ENCODE data around the gene NAGPA. TPM values are rescaled to one million over a fixed set of nuclear protein-coding genes. Genes with fewer than 3 reads are reported as not detected.

Gene NAGPA
- polyA plus RNA-seq, 1 donor (not counting 4 experiments of a cell fraction or from before 2014, with no cell fraction given): 5.0 TPM

DNA sequence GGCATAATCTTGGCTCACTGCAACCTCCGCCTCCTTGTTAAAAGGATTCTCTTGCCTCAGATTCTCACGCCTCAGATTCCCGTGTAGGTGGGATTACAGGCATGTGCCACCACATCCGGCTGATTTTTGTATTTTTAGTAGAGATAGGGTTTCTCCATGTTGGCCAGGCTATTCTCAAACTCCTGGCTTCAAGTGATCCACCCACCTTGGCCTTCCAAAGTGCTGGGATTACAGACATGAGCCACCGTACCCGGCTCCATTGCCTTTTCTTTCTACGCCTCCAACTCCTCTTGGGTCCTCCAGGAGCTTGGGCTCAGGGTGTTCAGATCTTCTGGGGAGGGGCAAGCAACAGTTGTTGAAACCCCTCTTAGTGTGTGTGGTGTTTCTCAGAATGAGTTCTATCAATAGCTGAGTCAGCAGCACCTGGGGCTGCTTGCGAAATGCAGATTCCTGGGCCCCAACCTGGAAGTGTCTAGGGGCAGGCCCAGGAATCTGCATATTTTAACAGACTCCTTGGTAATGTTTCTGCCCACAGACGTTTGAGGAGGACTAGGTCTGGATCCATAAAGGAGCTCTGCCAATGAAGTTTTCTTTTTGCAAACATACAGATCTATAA is 44.2 kb downstream of the NAGPA start:
- no peaks in the 10 kb centered on the region for H4K20me1 ChIP-seq (ENCODE audit: control insufficient read depth, extremely low read depth, insufficient read depth, low read length)
- no peak overlapping the region for H3K4me3 ChIP-seq (ENCODE audit: control insufficient read depth in 2 of 3, extremely low read depth in 1 of 3, insufficient read depth in 2 of 3, low read depth in 1 of 3, low read length in 3 of 3)
- no peak overlapping the region for H2AFZ ChIP-seq (ENCODE audit: control insufficient read depth, low read length)
- no peak overlapping the region for H3K4me2 ChIP-seq (ENCODE audit: control insufficient read depth, extremely low read depth, insufficient read depth, low read depth, low read length)
- DNase-seq (ENCODE audit: low read depth, low spot score): no peak
- no peak for FAIRE-seq
- H3K79me2 ChIP-seq (ENCODE audit: control insufficient read depth, insufficient read depth, low read length): no peaks in the 10 kb centered on the region
- no peaks in the 10 kb centered on the region for H3K9me3 ChIP-seq (ENCODE audit: control insufficient read depth, low read depth, low read length)
- no peak overlapping the region for H3K9ac ChIP-seq (ENCODE audit: control insufficient read depth, extremely low read depth, insufficient read depth, low read length)
- dilution Hi-C loops (cut with MboI; ENCODE audit: extremely low pct_ligation_motif_present, low sequenced_read_pairs): no loop called here
- TF ChIP-seq EZH2 (IDR thresholded peaks at IDR 0.05; ENCODE audit: low read length): no peak
- no peak for TF ChIP-seq CTCF (optimal IDR thresholded peaks at IDR 0.05 in 1 of 3, IDR thresholded peaks at IDR 0.05 in 1 of 3, conservative IDR thresholded peaks at IDR 0.05 in 1 of 3; ENCODE audit: extremely low read depth in 1 of 3, insufficient read depth in 2 of 3, low read length in 3 of 3)
- H3K36me3 ChIP-seq (ENCODE audit: control insufficient read depth in 2 of 2, extremely low read depth in 1 of 2, insufficient read depth in 2 of 2, low read length in 2 of 2): no peaks in the 10 kb centered on the region
- no peaks in the 10 kb centered on the region for H3K4me1 ChIP-seq (ENCODE audit: control insufficient read depth, extremely low read depth, insufficient read depth, low read length)
- H3K27me3 ChIP-seq (ENCODE audit: control insufficient read depth, extremely low read depth, insufficient read depth, low read length): peaks cover 25% of the 10 kb centered on the region
- H3K9me1 ChIP-seq (ENCODE audit: control insufficient read depth, extremely low read depth, insufficient read depth, low read length): no peaks in the 10 kb centered on the region
- no peak overlapping the region for H3K27ac ChIP-seq (ENCODE audit: control insufficient read depth, insufficient read depth, low read length)

DNA sequence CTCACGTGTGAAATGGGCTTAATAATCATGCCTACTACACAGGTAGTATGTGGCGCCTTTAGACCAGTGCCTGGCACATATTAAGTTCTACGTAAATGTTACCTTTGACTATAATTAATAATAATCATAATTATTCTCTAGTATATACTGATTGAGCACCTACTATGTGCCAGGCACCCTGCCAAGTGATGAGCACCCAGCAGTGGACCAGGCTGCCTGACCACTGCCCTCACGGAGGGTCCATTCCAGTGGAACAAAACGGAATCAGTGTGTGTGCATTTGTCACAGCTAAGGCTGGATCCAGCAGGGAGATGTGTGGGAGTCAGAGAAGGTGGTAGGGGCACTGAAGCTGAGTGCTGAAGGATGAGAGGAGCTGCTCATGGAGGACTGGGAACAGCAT is 45.1 kb downstream of the NAGPA start:
- no peaks in the 10 kb centered on the region for H3K9me1 ChIP-seq (ENCODE audit: control insufficient read depth, extremely low read depth, insufficient read depth, low read length)
- dilution Hi-C loops (cut with MboI; ENCODE audit: extremely low pct_ligation_motif_present, low sequenced_read_pairs): no loop called here
- no peak overlapping the region for H3K9ac ChIP-seq (ENCODE audit: control insufficient read depth, extremely low read depth, insufficient read depth, low read length)
- H3K36me3 ChIP-seq (ENCODE audit: control insufficient read depth in 2 of 2, extremely low read depth in 1 of 2, insufficient read depth in 2 of 2, low read length in 2 of 2): no peaks in the 10 kb centered on the region
- no peak overlapping the region for H3K4me2 ChIP-seq (ENCODE audit: control insufficient read depth, extremely low read depth, insufficient read depth, low read depth, low read length)
- H3K4me1 ChIP-seq (ENCODE audit: control insufficient read depth, extremely low read depth, insufficient read depth, low read length): no peaks in the 10 kb centered on the region
- TF ChIP-seq EZH2 (IDR thresholded peaks at IDR 0.05; ENCODE audit: low read length): no peak
- no peak for TF ChIP-seq CTCF (optimal IDR thresholded peaks at IDR 0.05 in 1 of 3, IDR thresholded peaks at IDR 0.05 in 1 of 3, conservative IDR thresholded peaks at IDR 0.05 in 1 of 3; ENCODE audit: extremely low read depth in 1 of 3, insufficient read depth in 2 of 3, low read length in 3 of 3)
- H2AFZ ChIP-seq (ENCODE audit: control insufficient read depth, low read length): no peak overlapping the region
- H3K27ac ChIP-seq (ENCODE audit: control insufficient read depth, insufficient read depth, low read length): no peak overlapping the region
- H4K20me1 ChIP-seq (ENCODE audit: control insufficient read depth, extremely low read depth, insufficient read depth, low read length): no peaks in the 10 kb centered on the region
- H3K27me3 ChIP-seq (ENCODE audit: control insufficient read depth, extremely low read depth, insufficient read depth, low read length): peaks cover 25% of the 10 kb centered on the region
- DNase-seq (ENCODE audit: low read depth, low spot score) (no peak), FAIRE-seq (no peak)
- H3K79me2 ChIP-seq (ENCODE audit: control insufficient read depth, insufficient read depth, low read length): no peaks in the 10 kb centered on the region
- no peak overlapping the region for H3K4me3 ChIP-seq (ENCODE audit: control insufficient read depth in 2 of 3, extremely low read depth in 1 of 3, insufficient read depth in 2 of 3, low read depth in 1 of 3, low read length in 3 of 3)
- no peaks in the 10 kb centered on the region for H3K9me3 ChIP-seq (ENCODE audit: control insufficient read depth, low read depth, low read length)

Data from keratinocyte (primary cell).